HG03354 (cell line): ENCODE results near the gene SULT2A1.
"Not testable (repeated sequence)": the region's sequence is repeated elsewhere in the genome, so short reads cannot be mapped to it uniquely, and the experiment has no call there.

Experiments
- ATAC-seq: cut with Tn5 transposase; IDR thresholded peaks from one replicate; pipeline ENCODE4 v1.9.1; 2021; ENCODE audit warnings: mild to moderate bottlenecking; ENCODE audit not compliant: unreplicated experiment, poor library complexity, severe bottlenecking

SULT2A1 gene, protein sequence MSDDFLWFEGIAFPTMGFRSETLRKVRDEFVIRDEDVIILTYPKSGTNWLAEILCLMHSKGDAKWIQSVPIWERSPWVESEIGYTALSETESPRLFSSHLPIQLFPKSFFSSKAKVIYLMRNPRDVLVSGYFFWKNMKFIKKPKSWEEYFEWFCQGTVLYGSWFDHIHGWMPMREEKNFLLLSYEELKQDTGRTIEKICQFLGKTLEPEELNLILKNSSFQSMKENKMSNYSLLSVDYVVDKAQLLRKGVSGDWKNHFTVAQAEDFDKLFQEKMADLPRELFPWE

DNA sequence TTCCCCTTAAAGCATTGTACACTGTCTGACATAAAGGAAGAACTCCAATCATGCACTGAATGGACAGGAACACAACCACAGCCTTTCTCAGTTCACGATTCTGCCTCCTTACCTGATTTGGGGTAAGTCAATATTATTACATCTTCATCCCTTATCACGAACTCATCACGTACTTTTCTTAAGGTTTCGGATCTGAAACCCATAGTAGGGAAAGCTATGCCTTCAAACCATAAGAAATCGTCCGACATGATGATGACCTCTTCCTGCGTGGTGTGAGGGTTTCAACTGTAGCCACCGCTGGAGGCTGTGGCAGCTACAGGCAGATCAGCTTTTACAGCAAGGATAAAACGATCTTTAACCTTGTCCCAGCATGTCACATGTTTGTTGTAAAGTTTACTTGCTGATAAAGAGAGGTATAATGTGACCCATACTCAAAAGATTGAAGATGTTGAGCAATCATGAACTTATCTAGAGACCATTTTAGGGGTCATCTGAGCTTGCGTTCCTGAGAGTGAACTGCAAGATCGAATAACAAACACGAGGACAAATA lies at the start of gene SULT2A1:
Gene SULT2A1 (minus strand): TSS at position 306 of the 550 bp plus-strand sequence. CDS start 58 bp downstream, at position 248.
- no peak for ATAC-seq

DNA sequence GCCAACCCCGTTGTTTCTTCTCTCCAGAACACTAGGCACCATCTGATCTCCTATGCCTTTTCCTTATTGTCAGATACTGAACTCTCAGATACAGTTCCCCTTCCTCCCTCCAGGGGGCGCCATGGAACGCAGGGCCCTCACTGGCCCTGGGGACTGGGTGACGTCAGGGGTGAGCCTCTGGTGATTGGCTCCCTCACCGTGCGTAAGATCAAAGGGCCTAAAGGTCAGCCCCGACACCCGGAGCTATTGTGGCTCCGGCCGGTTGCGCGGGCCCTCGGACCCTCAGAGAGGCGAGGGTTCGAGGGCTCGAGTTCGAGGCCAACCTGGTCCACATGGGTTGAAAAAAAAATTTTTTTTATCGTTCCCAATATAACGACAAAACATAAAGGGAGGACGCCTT lies 42.5 kb upstream of the SULT2A1 start:
- ATAC-seq: not testable (repeated sequence)

- ATAC-seq: not testable (repeated sequence)
Observed at GRCh38 chr19:47920107-47920506, 34.0 kb upstream of the SULT2A1 start.

DNA sequence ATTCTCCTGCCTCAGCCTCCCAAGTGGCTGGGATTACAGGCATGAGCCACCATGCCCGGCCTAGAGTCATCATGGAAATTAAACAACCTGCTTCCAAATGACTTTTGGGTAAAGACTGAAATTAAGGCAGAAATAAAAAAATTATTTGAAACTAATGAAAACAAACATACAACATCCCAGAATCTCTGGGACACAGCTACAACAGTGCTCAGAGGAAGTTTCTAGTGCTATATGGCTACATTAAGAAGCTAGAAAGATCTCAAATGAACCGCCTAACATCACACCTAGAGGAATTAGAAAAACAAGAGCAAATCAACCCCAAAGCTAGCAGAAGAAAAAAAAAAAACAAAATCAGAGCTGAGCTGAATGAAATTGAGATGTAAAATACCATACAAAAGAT lies 24.1 kb upstream of the SULT2A1 start:
- not testable (repeated sequence) for ATAC-seq

DNA sequence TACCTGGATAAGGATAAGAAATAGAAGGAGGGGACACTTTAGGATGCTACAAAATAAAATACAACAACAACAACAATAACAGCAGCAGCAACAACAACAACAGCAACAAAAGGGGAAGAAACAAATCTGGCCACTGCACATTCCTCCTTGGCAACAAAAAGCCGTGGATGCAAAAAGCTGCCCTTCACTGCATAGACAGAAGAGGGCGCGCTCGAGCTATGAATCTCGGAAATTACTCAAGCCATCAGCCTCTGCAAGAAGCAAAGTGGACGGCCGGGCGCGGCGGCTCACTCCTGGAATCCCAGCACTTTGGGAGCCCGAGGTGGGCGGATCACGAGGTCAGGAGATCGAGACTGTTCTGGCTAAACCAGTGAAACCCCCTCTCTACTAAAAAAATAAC lies 23.2 kb upstream of the SULT2A1 start:
- not testable (repeated sequence) for ATAC-seq

DNA sequence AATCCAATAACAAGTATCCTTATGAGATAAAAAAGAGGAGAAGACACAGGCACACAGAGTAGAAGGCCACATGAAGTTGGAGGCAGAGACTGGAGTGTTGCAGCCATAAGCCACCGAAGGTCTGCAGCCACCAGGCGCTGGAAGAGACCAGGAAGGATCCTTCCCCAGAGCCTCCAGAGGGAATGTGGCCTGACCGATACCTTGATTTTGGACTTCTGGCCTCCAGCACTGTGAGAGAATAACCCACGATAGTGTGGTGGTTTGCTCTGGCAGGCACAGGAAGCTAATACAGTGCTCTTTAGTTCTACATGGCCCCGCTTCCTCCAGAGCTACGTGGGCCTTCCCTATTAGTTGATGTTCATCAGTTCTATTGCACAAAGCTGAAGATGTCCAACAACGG lies 15.3 kb upstream of the SULT2A1 start:
- no peak for ATAC-seq

DNA sequence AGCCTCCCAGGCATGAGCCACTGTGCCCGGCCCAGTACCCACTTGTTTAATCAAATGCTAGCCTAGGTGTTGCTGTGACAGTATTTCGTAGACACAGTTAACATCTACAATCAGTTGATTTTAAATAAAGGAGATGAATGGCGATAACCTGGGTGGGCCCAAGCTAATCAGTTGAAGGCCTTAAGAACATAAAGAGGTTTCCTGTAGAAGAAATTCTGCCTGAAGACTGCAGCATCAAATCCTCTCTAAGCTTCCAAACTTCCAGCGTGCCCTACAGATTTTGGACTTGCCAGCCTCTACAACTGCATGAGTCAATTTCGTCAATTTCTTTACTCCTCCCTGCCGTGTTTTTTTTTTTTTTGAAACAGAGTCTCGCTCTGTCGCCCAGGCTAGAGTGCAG lies 13.2 kb upstream of the SULT2A1 start:
- ATAC-seq: no peak

GRCh38 chr19:47897861-47898260 lies 11.7 kb upstream of the SULT2A1 start:
- ATAC-seq: no peak

- ATAC-seq: no peak
Observed at GRCh38 chr19:47896773-47897172, 10.7 kb upstream of the SULT2A1 start.

GRCh38 chr19:47896019-47896418 lies 9.9 kb upstream of the SULT2A1 start:
- ATAC-seq: no peak

- no peak for ATAC-seq
Observed at GRCh38 chr19:47895165-47895782, 9.2 kb upstream of the SULT2A1 start.

DNA sequence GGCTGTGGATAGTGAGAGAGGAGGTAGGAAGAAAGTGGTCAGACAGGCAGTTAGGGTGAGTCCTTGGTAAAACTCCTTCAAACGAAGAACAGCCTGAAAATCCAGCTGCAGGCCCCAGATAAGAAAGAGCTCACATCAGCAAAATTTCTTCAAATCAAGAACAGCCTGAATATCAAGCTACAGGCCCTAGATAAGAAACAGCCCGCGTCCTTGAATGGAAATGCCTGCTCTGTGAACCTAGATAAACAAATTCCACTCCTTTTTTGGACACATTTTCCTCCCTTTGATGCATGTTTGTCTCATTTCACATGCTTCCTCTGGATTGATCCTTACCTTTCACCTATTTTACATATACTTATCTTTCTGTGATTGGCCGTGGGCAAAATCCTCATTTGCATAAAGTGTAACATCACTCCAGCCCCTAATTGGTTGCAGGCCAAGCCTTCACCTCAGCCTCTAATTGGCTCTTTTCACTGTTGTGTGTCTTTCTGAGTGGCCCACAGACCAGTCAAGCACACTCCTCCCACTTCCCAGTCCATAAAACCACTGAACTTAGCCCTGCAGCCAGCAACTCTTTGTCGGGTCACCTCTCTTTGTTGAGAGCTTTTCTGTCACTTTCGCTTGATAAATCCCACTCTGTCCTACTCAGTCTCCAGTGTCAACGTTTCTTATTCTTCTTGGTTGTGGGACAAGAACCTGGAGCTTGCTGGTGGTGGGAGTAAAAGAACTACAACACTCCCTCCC lies 6.0 kb upstream of the SULT2A1 start:
- ATAC-seq: no peak

GRCh38 chr19:47891622-47891922 lies 5.5 kb upstream of the SULT2A1 start:
- no peak for ATAC-seq

GRCh38 chr19:47890865-47891621 lies 4.9 kb upstream of the SULT2A1 start:
- ATAC-seq: no peak

GRCh38 chr19:47885067-47885463 lies 1.1 kb downstream of the SULT2A1 start:
- no peak for ATAC-seq

- no peak for ATAC-seq
Observed at GRCh38 chr19:47882890-47883289, 3.2 kb downstream of the SULT2A1 start.

DNA sequence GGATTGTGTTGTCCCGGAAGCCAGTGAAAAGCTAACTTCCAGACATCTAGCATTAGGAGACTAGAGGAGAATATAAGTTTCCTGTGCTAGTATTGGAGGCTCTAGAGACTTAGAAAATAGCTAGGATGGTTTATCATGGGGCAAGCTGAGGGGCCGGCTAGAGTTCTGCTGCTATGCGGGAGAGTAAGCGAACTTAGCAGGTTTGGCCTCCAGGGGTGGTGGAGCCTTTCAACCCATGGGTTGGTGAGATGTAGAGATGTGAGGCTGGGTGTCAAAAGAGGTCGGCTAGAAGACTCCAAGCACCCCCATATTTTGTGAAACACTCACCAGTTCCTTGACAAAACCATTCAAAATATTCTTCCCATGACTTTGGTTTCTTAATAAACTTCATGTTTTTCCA lies 4.4 kb downstream of the SULT2A1 start:
- no peak for ATAC-seq

DNA sequence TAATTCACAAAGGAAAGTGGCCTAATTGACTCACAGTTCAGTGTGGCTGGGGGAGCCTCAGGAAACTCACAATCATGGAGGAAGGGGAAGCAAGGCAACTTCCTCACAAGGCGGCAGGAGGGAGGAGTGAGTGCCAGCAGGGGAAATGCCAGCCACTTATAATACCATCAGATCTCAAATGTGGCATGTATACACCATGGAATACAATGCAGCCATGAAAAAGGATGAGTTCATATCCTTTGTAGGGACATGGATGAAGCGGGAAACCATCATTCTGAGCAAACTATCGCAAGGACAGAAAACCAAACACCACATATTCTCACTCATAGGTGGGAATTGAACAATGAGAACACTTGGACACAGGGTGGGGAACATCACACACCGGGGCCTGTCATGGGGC lies 6.7 kb downstream of the SULT2A1 start:
- ATAC-seq: not testable (repeated sequence)

- no peak for ATAC-seq
Observed at GRCh38 chr19:47878906-47879305, 7.2 kb downstream of the SULT2A1 start.

DNA sequence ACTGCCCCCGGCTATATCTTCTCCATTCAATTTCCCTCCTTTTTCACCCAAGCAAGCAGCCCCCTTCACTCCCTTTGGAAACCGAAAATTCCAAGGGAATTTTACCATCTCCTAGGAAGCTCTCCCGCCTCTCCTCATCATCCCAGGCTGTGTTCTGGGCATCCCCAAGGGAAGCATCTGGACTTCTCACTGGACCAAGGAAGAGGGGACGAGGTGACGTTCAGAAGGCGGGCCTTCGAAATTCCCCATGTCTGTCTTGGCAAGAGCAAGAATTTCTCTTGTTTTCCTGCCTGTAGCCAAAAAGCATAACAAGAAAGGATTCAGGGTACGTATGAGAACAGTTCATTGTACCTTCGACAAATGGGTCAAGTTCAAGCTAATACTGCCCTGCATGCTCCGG lies 20.9 kb downstream of the SULT2A1 start:
- no peak for ATAC-seq
